Measurements from ENCODE around the gene NFE2L1.
"Not testable (repeated sequence)": the region's sequence is repeated elsewhere in the genome, so short reads cannot be mapped to it uniquely, and the experiment has no call there.

NFE2L1 gene

DNA sequence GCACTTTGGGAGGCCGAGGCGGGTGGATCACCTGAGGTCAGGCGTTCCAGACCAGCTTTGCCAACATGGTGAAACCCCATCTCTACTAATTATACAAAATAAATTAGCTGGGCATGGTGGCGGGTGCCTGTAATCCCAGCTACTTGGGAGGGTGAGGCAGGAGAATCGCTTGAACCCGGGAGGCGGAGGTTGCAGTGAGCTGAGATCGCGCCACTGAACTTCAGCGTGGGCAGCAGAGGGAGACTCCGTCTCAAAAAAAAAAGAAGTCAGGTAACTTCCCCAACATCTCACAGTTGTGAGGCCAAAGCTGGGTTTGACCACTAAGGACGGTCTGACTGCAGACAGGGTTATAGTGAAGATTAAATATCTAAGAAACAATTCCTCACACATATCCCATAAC lies 13.4 kb upstream of the NFE2L1 start:
- H3K4me1 Mint-ChIP-seq, H3K4me3 Mint-ChIP-seq, H3K9me3 Mint-ChIP-seq, H3K27ac Mint-ChIP-seq, H3K36me3 Mint-ChIP-seq: not testable (repeated sequence)
- H3K27me3 Mint-ChIP-seq: peaks cover 12% of the 10 kb centered on the region

DNA sequence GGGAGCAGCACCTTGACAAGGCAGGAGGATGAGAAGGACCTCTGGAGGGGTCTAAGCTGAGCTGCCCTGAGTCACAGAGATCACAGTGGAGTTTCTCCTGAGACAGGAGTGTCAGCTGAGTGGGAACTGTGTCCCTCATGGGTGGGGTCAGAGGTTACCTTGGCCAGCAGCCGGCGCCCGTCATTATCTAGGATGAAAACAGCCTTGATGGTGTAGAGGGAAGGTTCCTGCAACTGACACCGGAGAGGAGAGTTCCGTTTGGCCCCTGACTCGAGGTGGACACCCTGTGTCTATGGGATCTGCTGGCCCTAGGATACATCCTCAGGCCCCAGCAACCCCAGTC lies 11.5 kb upstream of the NFE2L1 start:
- peaks cover 10% of the 10 kb centered on the region for H3K27me3 Mint-ChIP-seq
- H3K4me1 Mint-ChIP-seq: peaks cover 7% of the 10 kb centered on the region
- H3K9me3 Mint-ChIP-seq: no peaks in the 10 kb centered on the region
- H3K27ac Mint-ChIP-seq: no peak overlapping the region
- peak overlapping the region; percentile 79 for H3K4me3 Mint-ChIP-seq
- no peaks in the 10 kb centered on the region for H3K36me3 Mint-ChIP-seq

DNA sequence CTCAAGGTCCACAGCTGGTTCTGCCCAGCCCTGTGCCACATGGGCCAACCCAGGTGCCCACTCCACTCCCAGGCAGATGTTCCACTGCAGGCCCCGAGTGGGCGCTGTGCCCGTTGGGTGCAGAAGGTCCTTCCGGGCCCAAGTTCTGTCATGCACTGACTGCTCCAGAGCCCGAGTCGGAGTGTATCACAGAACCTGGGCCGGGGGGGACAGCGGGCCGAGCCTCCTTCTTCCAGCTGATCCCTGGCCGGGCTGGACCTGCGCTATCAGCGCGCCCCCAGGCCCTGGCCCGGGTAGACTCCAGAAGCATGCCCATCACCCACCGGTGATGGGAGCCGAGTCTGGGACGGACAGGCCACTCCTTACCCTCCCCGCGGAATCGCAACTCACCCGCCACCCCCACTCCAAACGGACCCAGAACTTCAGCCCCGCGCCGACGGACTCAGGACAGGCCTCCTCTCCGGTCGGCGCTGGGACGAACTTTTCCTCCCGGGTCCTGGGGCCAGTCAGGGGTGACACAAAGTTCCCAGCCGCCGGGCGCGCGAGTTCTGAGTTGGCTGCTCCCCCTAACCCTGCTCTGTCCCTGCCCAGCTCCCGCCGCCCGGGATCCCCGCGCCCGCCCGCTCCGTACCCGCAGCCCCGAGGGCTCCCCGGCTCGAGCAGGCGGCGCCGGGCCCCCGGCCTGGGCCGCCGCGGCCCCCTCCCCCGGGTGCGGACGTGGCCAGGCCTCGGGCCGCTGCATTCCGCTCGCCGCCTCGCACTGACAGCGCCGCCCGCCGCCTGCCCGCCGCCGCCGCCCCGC lies 10.9 kb upstream of the NFE2L1 start, which contains the start of gene COPZ2:
Gene COPZ2, minus strand, starts transcription at position 762 of the 802 bp plus-strand sequence. Its CDS starts 20 bp downstream, at position 742.
- H3K27me3 Mint-ChIP-seq: peaks cover 10% of the 10 kb centered on the region
- H3K36me3 Mint-ChIP-seq: no peaks in the 10 kb centered on the region
- peak within 1 kb of the TSS; percentile 41 for H3K27ac Mint-ChIP-seq
- peaks cover 7% of the 10 kb centered on the region for H3K4me1 Mint-ChIP-seq
- H3K4me3 Mint-ChIP-seq: peak within 1 kb of the TSS; percentile 91
- no peaks in the 10 kb centered on the region for H3K9me3 Mint-ChIP-seq

DNA sequence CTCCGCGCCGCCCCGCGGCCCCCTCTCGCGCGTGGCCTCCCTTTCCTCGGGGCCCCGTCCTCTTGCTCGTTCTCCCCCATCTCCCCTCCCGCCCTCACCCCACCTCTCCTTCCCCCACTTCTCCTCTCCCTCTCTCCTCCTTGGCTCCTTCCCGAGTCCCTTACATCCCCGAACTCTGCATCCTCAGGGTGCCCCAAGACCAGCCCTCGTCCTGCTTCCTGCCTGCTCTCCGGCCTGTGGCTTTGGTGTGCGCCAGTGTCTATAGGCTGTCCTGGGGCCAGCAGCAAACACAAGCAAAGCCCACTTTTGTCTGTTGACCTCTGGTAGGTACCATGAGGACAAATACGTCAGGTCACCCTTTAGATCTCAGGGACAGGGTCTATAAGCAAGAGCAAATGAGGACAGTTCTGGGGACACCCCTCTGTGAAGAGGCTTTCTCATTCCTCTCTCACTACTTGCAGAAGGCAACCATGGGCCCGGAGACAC lies 10.3 kb upstream of the NFE2L1 start:
- Mint-ChIP-seq H3K9me3 (no peaks in the 10 kb centered on the region), H3K4me1 (peaks cover 7% of the 10 kb centered on the region), H3K27me3 (peaks cover 10% of the 10 kb centered on the region), H3K27ac (no peak overlapping the region), H3K36me3 (no peaks in the 10 kb centered on the region), H3K4me3 (peak overlapping the region; percentile 91)

DNA sequence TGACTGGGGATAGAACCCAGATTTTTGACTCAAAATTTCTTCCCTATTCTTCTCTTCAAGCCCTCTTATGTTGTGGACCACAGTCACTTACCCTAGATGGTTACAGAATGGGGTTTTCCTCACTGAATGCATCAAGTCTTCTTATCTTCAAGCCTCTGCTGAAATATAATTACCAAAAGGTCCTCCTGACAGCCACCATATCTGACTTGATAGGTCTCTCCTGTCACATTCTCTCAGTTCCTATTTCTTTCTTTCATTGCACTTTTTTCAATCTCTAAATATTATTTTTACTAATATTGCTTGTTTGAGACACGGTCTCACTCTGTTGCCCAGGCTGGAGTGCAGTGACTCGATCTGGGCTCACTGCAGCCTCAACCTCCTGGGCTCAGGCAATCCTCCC lies 9.5 kb upstream of the NFE2L1 start:
- no peak overlapping the region for H3K27ac Mint-ChIP-seq
- H3K9me3 Mint-ChIP-seq: no peaks in the 10 kb centered on the region
- peak overlapping the region; percentile 91 for H3K4me3 Mint-ChIP-seq
- H3K27me3 Mint-ChIP-seq: peaks cover 8% of the 10 kb centered on the region
- no peaks in the 10 kb centered on the region for H3K36me3 Mint-ChIP-seq
- peaks cover 7% of the 10 kb centered on the region for H3K4me1 Mint-ChIP-seq

DNA sequence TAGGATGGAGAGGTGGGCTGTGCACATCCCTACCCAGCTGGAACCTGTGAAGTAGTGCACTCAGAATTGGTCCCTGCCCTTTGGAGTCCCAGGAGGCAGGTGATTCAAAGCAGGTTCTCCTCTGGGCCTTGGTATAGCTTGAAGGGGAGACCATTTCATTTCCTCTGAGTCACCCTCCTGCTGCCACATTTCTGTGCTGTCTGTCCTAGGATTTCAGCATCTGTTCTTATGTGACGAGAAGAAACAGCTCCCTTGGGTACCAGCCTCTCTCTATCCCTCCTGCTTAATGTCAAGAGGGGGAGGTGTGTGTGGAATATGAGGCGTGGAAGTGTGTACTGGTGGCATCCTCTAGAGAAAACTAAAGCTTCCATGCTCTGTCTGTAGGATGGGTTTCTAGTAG lies 5.0 kb upstream of the NFE2L1 start:
- Mint-ChIP-seq H3K36me3 (peaks cover 5% of the 10 kb centered on the region), H3K27ac (no peak overlapping the region), H3K27me3 (peaks cover 3% of the 10 kb centered on the region), H3K4me3 (no peak overlapping the region), H3K4me1 (peaks cover 16% of the 10 kb centered on the region), H3K9me3 (no peaks in the 10 kb centered on the region)

DNA sequence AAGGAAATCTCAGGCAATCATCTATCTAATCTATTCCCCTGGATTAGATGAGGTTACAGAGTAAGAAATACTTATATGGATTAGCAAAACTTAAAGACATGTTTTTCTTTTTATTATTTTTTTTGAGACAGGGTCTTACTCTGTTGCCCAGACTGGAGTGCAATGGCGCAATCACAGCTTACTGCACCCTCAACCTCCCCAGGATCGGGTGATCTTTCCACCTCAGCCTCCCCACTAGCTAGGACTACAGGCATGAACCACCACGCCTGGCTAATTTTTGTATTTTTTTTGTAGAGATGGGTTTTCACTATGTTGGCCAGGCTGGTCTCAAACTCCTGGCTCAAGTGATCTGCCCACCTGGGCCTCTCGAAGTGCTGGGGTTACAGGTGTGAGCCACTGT lies 3.3 kb upstream of the NFE2L1 start:
- H3K4me3 Mint-ChIP-seq: no peak overlapping the region
- H3K4me1 Mint-ChIP-seq: peaks cover 21% of the 10 kb centered on the region
- no peak overlapping the region for H3K27ac Mint-ChIP-seq

DNA sequence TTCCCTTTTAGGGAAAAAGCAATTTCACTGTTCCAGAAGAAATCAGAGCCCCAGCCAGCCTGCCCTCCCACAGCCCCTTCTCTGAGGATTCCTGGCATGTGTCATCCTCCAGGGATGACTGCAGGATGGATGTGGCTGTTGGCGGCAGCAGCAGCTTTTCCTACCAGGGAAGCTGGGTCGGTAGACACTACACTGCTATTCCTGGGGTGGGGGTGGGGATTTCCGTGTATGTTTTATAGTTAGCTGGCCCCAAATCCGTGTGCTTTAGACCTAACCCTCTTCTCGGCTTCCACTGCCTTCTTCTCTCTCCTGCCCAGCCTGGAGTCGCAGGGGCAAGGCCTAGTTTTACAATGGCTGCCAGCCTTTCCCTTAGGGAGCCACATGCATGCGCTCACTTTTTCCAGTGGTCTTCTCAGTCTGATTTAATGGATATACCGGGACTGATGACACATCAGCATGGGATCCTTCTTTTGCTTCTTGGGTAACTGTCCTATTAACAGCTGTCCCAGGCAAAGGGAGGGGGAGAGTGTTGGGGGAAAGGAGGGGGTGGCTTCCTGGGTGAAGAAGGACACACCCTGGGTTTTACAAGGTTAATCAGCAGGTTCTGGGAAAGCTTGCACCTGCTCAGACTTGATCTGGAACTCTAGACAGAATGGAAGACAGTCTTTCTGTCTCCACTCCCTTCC lies 2.7 kb upstream of the NFE2L1 start:
- Mint-ChIP-seq H3K27ac (peak overlapping the region; percentile 47), H3K36me3 (peaks cover 8% of the 10 kb centered on the region), H3K4me3 (no peak overlapping the region), H3K4me1 (peaks cover 27% of the 10 kb centered on the region), H3K9me3 (no peaks in the 10 kb centered on the region), H3K27me3 (no peaks in the 10 kb centered on the region)

More for the DNA sequence above, 3.3 kb upstream of the NFE2L1 start:
- Mint-ChIP-seq H3K36me3 (peaks cover 7% of the 10 kb centered on the region), H3K9me3 (no peaks in the 10 kb centered on the region), H3K27me3 (no peaks in the 10 kb centered on the region)

DNA sequence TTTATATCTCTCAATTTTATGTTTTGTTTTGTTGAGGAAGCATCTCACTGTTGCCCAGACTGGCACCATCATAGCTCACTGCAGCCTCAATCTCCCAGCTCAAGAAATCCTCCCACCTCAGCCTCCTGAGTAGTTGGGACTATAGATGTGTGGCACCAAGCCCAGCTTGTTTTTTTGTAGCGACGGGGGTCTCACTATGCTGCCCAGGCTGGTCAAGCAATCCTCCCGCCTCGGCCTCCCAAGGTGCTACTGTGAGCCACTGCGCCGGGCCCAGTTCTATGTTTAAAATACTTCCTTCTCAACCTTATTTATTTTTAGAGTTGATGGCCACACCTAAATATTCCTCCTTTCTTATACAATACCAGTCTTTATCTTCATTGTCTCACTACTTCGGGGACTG lies 1.9 kb upstream of the NFE2L1 start:
- peak overlapping the region; percentile 100 for H3K4me3 Mint-ChIP-seq
- peaks cover 33% of the 10 kb centered on the region for H3K4me1 Mint-ChIP-seq
- H3K36me3 Mint-ChIP-seq: peaks cover 12% of the 10 kb centered on the region
- peak overlapping the region; percentile 100 for H3K27ac Mint-ChIP-seq
- H3K9me3 Mint-ChIP-seq: no peaks in the 10 kb centered on the region
- no peaks in the 10 kb centered on the region for H3K27me3 Mint-ChIP-seq

DNA sequence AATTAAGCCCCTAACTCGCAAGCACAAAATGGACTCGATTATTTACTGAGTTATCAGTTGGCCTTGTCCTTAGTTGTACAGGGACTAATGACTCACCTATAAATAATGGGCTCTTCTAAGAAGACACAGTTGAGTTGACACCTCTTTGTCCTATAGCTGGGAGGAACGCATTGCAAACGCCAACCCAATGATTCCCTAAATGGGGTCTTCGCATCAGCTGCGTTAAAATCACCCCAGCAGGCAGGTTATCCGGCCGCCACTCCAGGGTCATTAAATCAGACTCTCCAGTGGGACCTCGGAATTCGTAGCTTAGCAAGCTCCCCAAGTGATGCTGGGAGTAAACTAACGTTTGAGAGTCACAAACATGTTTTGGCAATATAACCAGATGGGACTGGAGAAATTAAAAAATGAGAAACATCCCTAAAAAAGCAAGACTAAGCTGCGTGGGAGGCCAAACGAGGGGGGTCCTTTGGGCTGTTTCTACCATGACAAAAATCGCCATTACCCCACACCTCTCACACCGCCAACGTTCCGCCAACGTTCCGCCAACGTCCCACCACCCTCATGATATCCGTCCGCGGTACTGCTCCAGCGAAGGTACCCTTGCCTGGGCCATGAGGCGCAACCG lies 932 bp upstream of the NFE2L1 start:
- Mint-ChIP-seq H3K4me1 (peaks cover 42% of the 10 kb centered on the region), H3K36me3 (peaks cover 12% of the 10 kb centered on the region), H3K9me3 (no peaks in the 10 kb centered on the region), H3K27me3 (no peaks in the 10 kb centered on the region), H3K4me3 (peak overlapping the region; percentile 100), H3K27ac (peak overlapping the region; percentile 100)

DNA sequence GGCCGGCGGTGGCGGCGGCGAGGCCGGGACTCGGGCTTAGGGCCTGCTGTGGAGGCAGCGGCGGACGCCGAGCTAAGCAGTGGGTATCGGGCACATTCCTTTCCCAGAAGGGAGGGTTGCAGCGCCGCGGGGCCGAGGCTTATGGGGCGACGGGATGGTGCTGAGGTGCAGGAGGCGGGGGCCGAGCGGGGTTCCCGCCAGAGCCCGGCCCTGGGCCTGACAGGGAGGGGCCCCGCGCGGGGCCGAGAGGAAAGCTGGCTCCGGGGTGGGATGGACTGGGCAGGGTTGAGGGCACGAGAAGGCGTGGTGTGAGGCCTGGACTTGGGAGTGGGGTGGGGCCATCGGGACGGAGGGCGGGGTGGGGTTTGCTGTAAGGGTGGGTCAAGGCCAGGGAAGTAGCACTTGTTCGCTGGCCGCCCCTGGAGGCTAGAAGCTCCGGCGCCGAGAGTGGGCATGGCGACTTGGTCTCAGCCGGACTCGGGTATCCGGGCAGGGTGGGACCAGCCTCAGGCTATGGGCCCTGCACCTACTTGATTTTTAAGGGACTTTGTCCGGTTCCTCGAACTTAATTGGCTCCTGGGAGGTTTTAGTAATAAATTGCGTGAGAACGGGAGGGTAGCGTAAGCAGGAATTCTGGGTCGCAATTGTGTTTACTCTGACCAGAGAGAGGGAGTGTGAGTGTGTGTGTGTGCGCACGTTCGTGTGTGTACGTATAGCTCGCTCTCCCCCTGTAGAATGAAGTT lies 396 bp downstream of the NFE2L1 start:
- H3K36me3 Mint-ChIP-seq: peaks cover 13% of the 10 kb centered on the region
- H3K27me3 Mint-ChIP-seq: no peaks in the 10 kb centered on the region
- peaks cover 54% of the 10 kb centered on the region for H3K4me1 Mint-ChIP-seq
- H3K27ac Mint-ChIP-seq: peak overlapping the region; percentile 100
- H3K9me3 Mint-ChIP-seq: no peaks in the 10 kb centered on the region
- peak overlapping the region; percentile 100 for H3K4me3 Mint-ChIP-seq

DNA sequence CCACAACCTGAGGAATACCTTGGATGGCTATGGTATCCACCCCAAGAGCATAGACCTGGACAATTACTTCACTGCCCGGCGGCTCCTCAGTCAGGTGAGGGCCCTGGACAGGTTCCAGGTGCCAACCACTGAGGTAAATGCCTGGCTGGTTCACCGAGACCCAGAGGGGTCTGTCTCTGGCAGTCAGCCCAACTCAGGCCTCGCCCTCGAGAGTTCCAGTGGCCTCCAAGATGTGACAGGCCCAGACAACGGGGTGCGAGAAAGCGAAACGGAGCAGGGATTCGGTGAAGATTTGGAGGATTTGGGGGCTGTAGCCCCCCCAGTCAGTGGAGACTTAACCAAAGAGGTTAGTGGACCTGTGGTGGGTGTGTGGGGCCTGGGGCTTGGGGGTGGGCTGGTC lies 3.1 kb downstream of the NFE2L1 start:
- Mint-ChIP-seq H3K27me3 (no peaks in the 10 kb centered on the region), H3K36me3 (peaks cover 24% of the 10 kb centered on the region), H3K4me1 (peaks cover 65% of the 10 kb centered on the region), H3K4me3 (peak overlapping the region; percentile 100), H3K27ac (no peak overlapping the region), H3K9me3 (no peaks in the 10 kb centered on the region)

DNA sequence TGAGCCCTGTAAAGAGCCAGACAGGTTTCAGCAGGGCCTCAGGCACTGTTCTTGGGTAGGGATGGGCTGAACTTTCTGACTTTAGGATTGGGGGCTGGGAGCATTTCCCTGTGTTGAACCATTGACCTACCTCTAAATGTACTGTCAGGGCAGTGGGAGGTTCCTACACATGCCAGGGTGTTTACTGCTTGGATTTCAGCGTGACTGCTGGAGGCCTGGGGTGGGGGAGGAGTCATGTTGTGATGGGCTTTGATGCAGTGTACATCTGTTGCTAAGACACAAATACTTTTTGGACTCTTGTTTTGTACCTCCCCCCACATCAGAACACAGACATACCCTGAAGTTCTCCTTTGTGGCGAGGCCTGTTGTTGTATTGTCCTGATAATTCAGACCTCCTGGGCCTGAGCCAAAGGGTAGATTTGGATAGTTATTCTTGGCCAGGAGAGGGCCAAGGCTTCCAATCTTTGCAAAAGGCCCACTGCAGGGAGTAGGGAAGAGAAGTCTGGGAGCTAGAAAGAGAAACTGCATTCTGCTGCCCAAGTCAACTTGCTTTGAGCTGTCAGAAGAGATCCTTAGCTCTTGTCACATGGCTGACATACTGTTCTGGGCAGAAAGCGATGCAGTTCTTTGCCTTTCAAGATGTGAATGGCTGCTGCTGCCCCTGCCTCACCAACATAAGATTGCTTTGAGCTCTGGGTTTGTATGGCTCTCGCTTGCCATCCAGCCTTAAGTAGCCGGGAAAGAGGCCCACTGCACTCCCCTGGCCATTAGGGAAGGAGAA lies 3.7 kb downstream of the NFE2L1 start:
- Mint-ChIP-seq H3K9me3 (no peaks in the 10 kb centered on the region), H3K36me3 (peaks cover 25% of the 10 kb centered on the region), H3K27ac (no peak overlapping the region), H3K27me3 (no peaks in the 10 kb centered on the region), H3K4me3 (peak overlapping the region; percentile 100), H3K4me1 (peaks cover 65% of the 10 kb centered on the region)

DNA sequence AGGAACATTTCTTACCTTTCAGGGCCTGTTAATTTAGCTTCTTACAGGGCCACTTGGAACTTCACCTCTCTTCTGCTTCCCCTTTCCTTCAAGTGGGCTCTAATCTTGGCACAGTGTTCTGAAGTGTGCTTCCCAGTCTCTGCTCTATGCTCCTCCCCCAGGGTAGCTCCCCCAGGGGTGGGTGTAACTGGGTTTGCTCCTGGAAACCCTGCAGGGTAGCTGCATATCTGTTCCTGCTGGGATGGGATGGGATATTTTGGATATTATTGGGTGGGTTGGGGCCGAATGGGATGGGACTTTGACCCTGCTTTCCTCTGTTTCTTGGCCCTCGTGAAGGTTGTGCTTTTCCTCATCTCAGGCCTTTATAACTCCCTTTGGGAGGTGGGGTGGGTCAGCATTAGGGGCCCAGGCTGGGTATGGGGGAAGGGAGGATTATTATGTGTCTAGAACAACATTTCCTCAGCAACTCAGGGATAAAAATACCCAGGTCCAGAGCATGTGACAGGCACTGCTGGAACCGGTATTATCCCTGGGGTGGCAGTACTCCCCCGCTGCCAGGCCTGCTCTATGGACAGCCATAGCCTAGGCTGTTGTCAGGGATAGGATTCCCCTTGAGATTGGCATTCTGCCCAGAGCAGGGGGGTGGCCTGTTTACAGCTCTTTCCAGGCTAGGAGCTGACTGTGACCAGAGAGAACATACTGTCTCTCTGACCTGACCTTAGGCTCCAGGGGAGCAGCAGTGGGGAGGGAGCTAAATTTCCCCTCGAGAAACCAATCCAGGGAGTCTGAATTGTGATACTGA lies 5.0 kb downstream of the NFE2L1 start:
- Mint-ChIP-seq H3K27ac (peak overlapping the region; percentile 79), H3K36me3 (peaks cover 24% of the 10 kb centered on the region), H3K27me3 (no peaks in the 10 kb centered on the region), H3K9me3 (no peaks in the 10 kb centered on the region), H3K4me1 (peaks cover 63% of the 10 kb centered on the region), H3K4me3 (peak overlapping the region; percentile 53)

All from activated naive CD4-positive, alpha-beta T cell treated with anti-CD3 and anti-CD28 coated beads, Interleukin-2, amount 50 U/mL, for 24 hours (primary cell).